GM19452 (cell line): Measurements from ENCODE around the gene MEIS2.

ENCODE experiments used
- ATAC-seq: cut with Tn5 transposase; IDR thresholded peaks from one replicate; pipeline ENCODE4 v1.9.1; 2021; ENCODE audit not compliant: unreplicated experiment

The MEIS2 gene

GRCh38 chr15:37041836-37042235 is 58.5 kb downstream of the MEIS2 start:
- ATAC-seq = no peak

- ATAC-seq = no peak
Observed at GRCh38 chr15:37041042-37041441, 59.3 kb downstream of the MEIS2 start.

- ATAC-seq = no peak
Observed at GRCh38 chr15:37040072-37040742, 60.1 kb downstream of the MEIS2 start.

GRCh38 chr15:37038716-37039106 is 61.6 kb downstream of the MEIS2 start:
- ATAC-seq = no peak

GRCh38 chr15:37037850-37038715 is 62.3 kb downstream of the MEIS2 start:
- ATAC-seq = no peak

GRCh38 chr15:37037071-37037655 is 63.2 kb downstream of the MEIS2 start:
- no peak for ATAC-seq

GRCh38 chr15:37034835-37035748 is 65.3 kb downstream of the MEIS2 start:
- no peak for ATAC-seq

GRCh38 chr15:37034392-37034791 is 66.0 kb downstream of the MEIS2 start:
- ATAC-seq = no peak

GRCh38 chr15:37032091-37032775 is 68.1 kb downstream of the MEIS2 start:
- ATAC-seq = no peak

GRCh38 chr15:37031198-37031597 is 69.2 kb downstream of the MEIS2 start:
- ATAC-seq = no peak

- no peak for ATAC-seq
Observed at GRCh38 chr15:37028625-37029296, 71.6 kb downstream of the MEIS2 start.

GRCh38 chr15:37020852-37021251 is 79.5 kb downstream of the MEIS2 start:
- no peak for ATAC-seq

GRCh38 chr15:37019479-37020433 is 80.6 kb downstream of the MEIS2 start:
- ATAC-seq = no peak

GRCh38 chr15:37017031-37017625 is 83.2 kb downstream of the MEIS2 start:
- ATAC-seq = no peak

GRCh38 chr15:37016231-37016630 is 84.1 kb downstream of the MEIS2 start:
- ATAC-seq = no peak

- no peak for ATAC-seq
Observed at GRCh38 chr15:37015451-37015850, 84.9 kb downstream of the MEIS2 start.

GRCh38 chr15:37015035-37015434 is 85.3 kb downstream of the MEIS2 start:
- ATAC-seq = no peak

GRCh38 chr15:37014566-37014965 is 85.8 kb downstream of the MEIS2 start:
- no peak for ATAC-seq
